Liver (tissue), 9 donors: ENCODE results near the gene PDE6D. TPM values are rescaled to one million over a fixed set of nuclear protein-coding genes. Genes with fewer than 3 reads are reported as not detected.

Source experiments
- DNase-seq: peaks from one replicate; pipeline ENCODE4 v3.0.0-alpha.2; 2017; ENCODE audit warnings: low spot score
- H3K27ac ChIP-seq, 2 donors: one replicate each; pipeline ENCODE4 v1.7.0; 2013; ENCODE audit warnings: inconsistent platforms in 2 of 2, low read length in 2 of 2, control low read depth in 1 of 2, low read depth in 1 of 2, mild to moderate bottlenecking in 1 of 2
- H3K27me3 ChIP-seq, 4 donors: one replicate each; pipeline versions ENCODE4 v1.6.1 to v1.7.0; 2013; ENCODE audit warnings: low read length in 3 of 4, inconsistent platforms in 1 of 4, mild to moderate bottlenecking in 1 of 4, moderate library complexity in 1 of 4; ENCODE audit not compliant: control insufficient read depth in 4 of 4, insufficient read depth in 4 of 4
- H3K36me3 ChIP-seq, 4 donors: one replicate each; pipeline versions ENCODE4 v1.6.1 to v1.7.0; 2013; ENCODE audit warnings: low read length in 3 of 4, mild to moderate bottlenecking in 3 of 4, low read depth in 1 of 4, moderate library complexity in 1 of 4; ENCODE audit not compliant: control insufficient read depth in 4 of 4, insufficient read depth in 3 of 4
- H3K4me1 ChIP-seq, 4 donors: one replicate each; pipeline versions ENCODE4 v1.6.1 to v1.7.0; 2013; ENCODE audit warnings: low read length in 3 of 4, mild to moderate bottlenecking in 3 of 4, moderate library complexity in 1 of 4; ENCODE audit not compliant: control insufficient read depth in 4 of 4, insufficient read depth in 4 of 4
- H3K4me3 ChIP-seq, 3 donors: one replicate each; pipeline versions ENCODE4 v1.6.1 to v1.7.0; 2013; ENCODE audit warnings: low read length in 3 of 3, control low read depth in 1 of 3, low read depth in 1 of 3, mild to moderate bottlenecking in 1 of 3
- H3K9ac ChIP-seq, 2 donors: one replicate each; pipeline ENCODE4 v1.7.0; 2013; ENCODE audit warnings: low read length in 2 of 2, mild to moderate bottlenecking in 2 of 2, moderate library complexity in 2 of 2, control low read depth in 1 of 2, low read depth in 1 of 2
- H3K9me3 ChIP-seq, 4 donors: one replicate each; pipeline versions ENCODE4 v1.6.1 to v1.7.0; 2013; ENCODE audit warnings: low read length in 3 of 4; ENCODE audit not compliant: control insufficient read depth in 4 of 4
- EGR1 ChIP-seq, 2 donors: IDR thresholded peaks; 2 replicates each; pipeline ENCODE4 v1.6.1; 2016 to 2018; ENCODE audit warnings: antibody characterized with exemption in 2 of 2, low read depth in 2 of 2
- FOXA1 ChIP-seq: IDR thresholded peaks from 2 replicates; pipeline ENCODE4 v1.6.1; 2016; ENCODE audit warnings: antibody characterized with exemption
- FOXA2 ChIP-seq: IDR thresholded peaks from 2 replicates; pipeline ENCODE4 v1.6.1; 2016; ENCODE audit warnings: antibody characterized with exemption
- GABPA ChIP-seq, 2 donors: IDR thresholded peaks in 1 of 2; conservative IDR thresholded peaks in 1 of 2; 2 replicates each; pipeline ENCODE4 v1.6.1; 2016; ENCODE audit warnings: antibody characterized with exemption in 2 of 2, mild to moderate bottlenecking in 1 of 2, moderate library complexity in 1 of 2
- HNF4A ChIP-seq, 2 donors: conservative IDR thresholded peaks; 2 replicates each; pipeline ENCODE4 v1.6.1; 2016; ENCODE audit warnings: antibody characterized with exemption in 2 of 2, mild to moderate bottlenecking in 2 of 2
- HNF4G ChIP-seq: IDR thresholded peaks from 2 replicates; pipeline ENCODE4 v1.6.1; 2016; ENCODE audit warnings: antibody characterized with exemption
- JUND ChIP-seq, 2 donors: IDR thresholded peaks; 2 replicates each; pipeline ENCODE4 v1.6.1; 2016; ENCODE audit warnings: antibody characterized with exemption in 2 of 2
- NR2F2 ChIP-seq: IDR thresholded peaks from 2 replicates; pipeline ENCODE4 v1.6.1; 2016; ENCODE audit warnings: antibody characterized with exemption
- RAD21 ChIP-seq, 2 donors: IDR thresholded peaks; 2 replicates each; pipeline ENCODE4 v1.6.1; 2016; ENCODE audit warnings: antibody characterized with exemption in 2 of 2, mild to moderate bottlenecking in 2 of 2
- RXRA ChIP-seq, 2 donors: IDR thresholded peaks; 2 replicates each; pipeline ENCODE4 v1.6.1; 2017 to 2018; ENCODE audit warnings: antibody characterized with exemption in 2 of 2, mild to moderate bottlenecking in 1 of 2
- SP1 ChIP-seq: IDR thresholded peaks from 2 replicates; pipeline ENCODE4 v1.6.1; 2018; ENCODE audit warnings: antibody characterized with exemption, mild to moderate bottlenecking
- TAF1 ChIP-seq: conservative IDR thresholded peaks from 2 replicates; pipeline ENCODE4 v1.6.1; 2016; ENCODE audit warnings: antibody characterized with exemption, mild to moderate bottlenecking
- YY1 ChIP-seq: IDR thresholded peaks from 2 replicates; pipeline ENCODE4 v1.6.1; 2016; ENCODE audit warnings: antibody characterized with exemption, mild to moderate bottlenecking
- ZBTB33 ChIP-seq: IDR thresholded peaks from 2 replicates; pipeline ENCODE4 v1.6.1; 2016; ENCODE audit warnings: antibody characterized with exemption
- WGBS: extraction: QIAGEN DNeasy Blood & Tissue Kit; methylation state at CpG from one replicate; pipeline ENCODE4 v1.1.7; 2013; 5-methylcytosine and 5-hydroxymethylcytosine counted together
- polyA plus RNA-seq, 2 donors: library from polyadenylated mRNA; stranded (reverse) in 1 of 2; unstranded in 1 of 2; fragments of 200-250 nt in 1 of 2; fragments of >200 nt in 1 of 2; fragmentation: Nextera tagmentation in 1 of 2; extraction: Ambion mirVana in 1 of 2; gene quantifications; one replicate each; pipeline versions ENCODE4 v1.2.1 to v1.2.3, GENCODE V29; 2013 to 2015
- total RNA-seq, 2 donors: library from RNA; depleted of rRNA; stranded (reverse); fragments of >200 nt; gene quantifications; one replicate each; pipeline ENCODE4 v1.2.3, GENCODE V29; 2014
- TF ChIP-seq, protein P1 (sequence below): IDR thresholded peaks from 2 replicates; pipeline ENCODE4 v1.6.1; 2016; ENCODE audit warnings: antibody characterized with exemption, mild to moderate bottlenecking
- TF ChIP-seq, protein P2 (sequence below): IDR thresholded peaks from 2 replicates; pipeline ENCODE4 v1.6.1; 2016; ENCODE audit warnings: antibody characterized with exemption
- TF ChIP-seq, protein P3 (sequence below): fragments of 150-350 bp; IDR thresholded peaks from 2 replicates; pipeline ENCODE4 v1.5.1; 2017; ENCODE audit warnings: improper control_type of control experiment, low read depth, low read length; ENCODE audit not compliant: missing input control
- TF ChIP-seq, protein P4 (sequence below): IDR thresholded peaks from 2 replicates; pipeline ENCODE4 v1.6.1; 2016; ENCODE audit warnings: antibody characterized with exemption
- donor health status: healthy.
- donor health status: healthy.
- donor health status: healthy.
- donor health status: healthy.
- donor health status: healthy.

PDE6D gene
- total and polyA plus RNA-seq, 4 donors = 6.6 to 8.5 (median 7.0) TPM

GRCh38 chr2:231704017-231704416 is 77.1 kb downstream of the PDE6D start:
- Histone ChIP-seq H3K27ac (no peak overlapping the region), H3K27me3 (no peaks in the 10 kb centered on the region), H3K36me3 (no peaks in the 10 kb centered on the region), H3K9me3 (no peaks in the 10 kb centered on the region), H3K4me3 (no peak overlapping the region), H3K9ac (no peak overlapping the region), H3K4me1 (peaks cover 6 to 29% (median 14%) of the 10 kb centered on the region in 4 donors)
- no peak for DNase-seq
- TF ChIP-seq RXRA (IDR thresholded peaks at IDR 0.05) (no peak), NR2F2 (no peak), ZBTB33 (no peak), GABPA (IDR thresholded peaks at IDR 0.05 in 1 of 2, conservative IDR thresholded peaks at IDR 0.05 in 1 of 2) (no peak), JUND (IDR thresholded peaks at IDR 0.05) (no peak), FOXA2 (no peak), EGR1 (IDR thresholded peaks at IDR 0.05; ENCODE audit: low read depth in 2 of 2) (no peak), RAD21 (IDR thresholded peaks at IDR 0.05) (no peak), SP1 (no peak), HNF4A (conservative IDR thresholded peaks at IDR 0.05) (no peak), HNF4G (no peak), FOXA1 (no peak), YY1 (no peak), TAF1 (no peak)
- TF ChIP-seq, protein P1, sequence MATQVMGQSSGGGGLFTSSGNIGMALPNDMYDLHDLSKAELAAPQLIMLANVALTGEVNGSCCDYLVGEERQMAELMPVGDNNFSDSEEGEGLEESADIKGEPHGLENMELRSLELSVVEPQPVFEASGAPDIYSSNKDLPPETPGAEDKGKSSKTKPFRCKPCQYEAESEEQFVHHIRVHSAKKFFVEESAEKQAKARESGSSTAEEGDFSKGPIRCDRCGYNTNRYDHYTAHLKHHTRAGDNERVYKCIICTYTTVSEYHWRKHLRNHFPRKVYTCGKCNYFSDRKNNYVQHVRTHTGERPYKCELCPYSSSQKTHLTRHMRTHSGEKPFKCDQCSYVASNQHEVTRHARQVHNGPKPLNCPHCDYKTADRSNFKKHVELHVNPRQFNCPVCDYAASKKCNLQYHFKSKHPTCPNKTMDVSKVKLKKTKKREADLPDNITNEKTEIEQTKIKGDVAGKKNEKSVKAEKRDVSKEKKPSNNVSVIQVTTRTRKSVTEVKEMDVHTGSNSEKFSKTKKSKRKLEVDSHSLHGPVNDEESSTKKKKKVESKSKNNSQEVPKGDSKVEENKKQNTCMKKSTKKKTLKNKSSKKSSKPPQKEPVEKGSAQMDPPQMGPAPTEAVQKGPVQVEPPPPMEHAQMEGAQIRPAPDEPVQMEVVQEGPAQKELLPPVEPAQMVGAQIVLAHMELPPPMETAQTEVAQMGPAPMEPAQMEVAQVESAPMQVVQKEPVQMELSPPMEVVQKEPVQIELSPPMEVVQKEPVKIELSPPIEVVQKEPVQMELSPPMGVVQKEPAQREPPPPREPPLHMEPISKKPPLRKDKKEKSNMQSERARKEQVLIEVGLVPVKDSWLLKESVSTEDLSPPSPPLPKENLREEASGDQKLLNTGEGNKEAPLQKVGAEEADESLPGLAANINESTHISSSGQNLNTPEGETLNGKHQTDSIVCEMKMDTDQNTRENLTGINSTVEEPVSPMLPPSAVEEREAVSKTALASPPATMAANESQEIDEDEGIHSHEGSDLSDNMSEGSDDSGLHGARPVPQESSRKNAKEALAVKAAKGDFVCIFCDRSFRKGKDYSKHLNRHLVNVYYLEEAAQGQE = no peak
- TF ChIP-seq, protein P2, sequence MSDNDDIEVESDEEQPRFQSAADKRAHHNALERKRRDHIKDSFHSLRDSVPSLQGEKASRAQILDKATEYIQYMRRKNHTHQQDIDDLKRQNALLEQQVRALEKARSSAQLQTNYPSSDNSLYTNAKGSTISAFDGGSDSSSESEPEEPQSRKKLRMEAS = no peak
- TF ChIP-seq, protein P3, sequence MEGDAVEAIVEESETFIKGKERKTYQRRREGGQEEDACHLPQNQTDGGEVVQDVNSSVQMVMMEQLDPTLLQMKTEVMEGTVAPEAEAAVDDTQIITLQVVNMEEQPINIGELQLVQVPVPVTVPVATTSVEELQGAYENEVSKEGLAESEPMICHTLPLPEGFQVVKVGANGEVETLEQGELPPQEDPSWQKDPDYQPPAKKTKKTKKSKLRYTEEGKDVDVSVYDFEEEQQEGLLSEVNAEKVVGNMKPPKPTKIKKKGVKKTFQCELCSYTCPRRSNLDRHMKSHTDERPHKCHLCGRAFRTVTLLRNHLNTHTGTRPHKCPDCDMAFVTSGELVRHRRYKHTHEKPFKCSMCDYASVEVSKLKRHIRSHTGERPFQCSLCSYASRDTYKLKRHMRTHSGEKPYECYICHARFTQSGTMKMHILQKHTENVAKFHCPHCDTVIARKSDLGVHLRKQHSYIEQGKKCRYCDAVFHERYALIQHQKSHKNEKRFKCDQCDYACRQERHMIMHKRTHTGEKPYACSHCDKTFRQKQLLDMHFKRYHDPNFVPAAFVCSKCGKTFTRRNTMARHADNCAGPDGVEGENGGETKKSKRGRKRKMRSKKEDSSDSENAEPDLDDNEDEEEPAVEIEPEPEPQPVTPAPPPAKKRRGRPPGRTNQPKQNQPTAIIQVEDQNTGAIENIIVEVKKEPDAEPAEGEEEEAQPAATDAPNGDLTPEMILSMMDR = no peak
- TF ChIP-seq, protein P4, sequence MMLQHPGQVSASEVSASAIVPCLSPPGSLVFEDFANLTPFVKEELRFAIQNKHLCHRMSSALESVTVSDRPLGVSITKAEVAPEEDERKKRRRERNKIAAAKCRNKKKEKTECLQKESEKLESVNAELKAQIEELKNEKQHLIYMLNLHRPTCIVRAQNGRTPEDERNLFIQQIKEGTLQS = no peak
- 97% methylated on average over 3 of the region's 3 CpGs for WGBS
